ENCODE data around the gene CCDC28B.

- TF ChIP-seq REST (IDR thresholded peaks at IDR 0.05; ENCODE audit: insufficient replicate concordance, low read depth) (no peak), SPI1 (IDR thresholded peaks at IDR 0.05; ENCODE audit: borderline replicate concordance, low read depth) (no peak)
- TF ChIP-seq, protein P1, sequence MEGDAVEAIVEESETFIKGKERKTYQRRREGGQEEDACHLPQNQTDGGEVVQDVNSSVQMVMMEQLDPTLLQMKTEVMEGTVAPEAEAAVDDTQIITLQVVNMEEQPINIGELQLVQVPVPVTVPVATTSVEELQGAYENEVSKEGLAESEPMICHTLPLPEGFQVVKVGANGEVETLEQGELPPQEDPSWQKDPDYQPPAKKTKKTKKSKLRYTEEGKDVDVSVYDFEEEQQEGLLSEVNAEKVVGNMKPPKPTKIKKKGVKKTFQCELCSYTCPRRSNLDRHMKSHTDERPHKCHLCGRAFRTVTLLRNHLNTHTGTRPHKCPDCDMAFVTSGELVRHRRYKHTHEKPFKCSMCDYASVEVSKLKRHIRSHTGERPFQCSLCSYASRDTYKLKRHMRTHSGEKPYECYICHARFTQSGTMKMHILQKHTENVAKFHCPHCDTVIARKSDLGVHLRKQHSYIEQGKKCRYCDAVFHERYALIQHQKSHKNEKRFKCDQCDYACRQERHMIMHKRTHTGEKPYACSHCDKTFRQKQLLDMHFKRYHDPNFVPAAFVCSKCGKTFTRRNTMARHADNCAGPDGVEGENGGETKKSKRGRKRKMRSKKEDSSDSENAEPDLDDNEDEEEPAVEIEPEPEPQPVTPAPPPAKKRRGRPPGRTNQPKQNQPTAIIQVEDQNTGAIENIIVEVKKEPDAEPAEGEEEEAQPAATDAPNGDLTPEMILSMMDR (IDR thresholded peaks at IDR 0.05; ENCODE audit: insufficient read depth, low read length) = no peak
Measured at GRCh38 chr1:32186491-32186890, 13.9 kb upstream of the CCDC28B start.

Measured in HL-60 (cell line).